HK-2 (cell line): Measurements from ENCODE around the gene LIN7A.
A peak's percentile ranks its signal among the peaks of the same experiment; 100 is the strongest.
"Not testable (repeated sequence)": the region's sequence is repeated elsewhere in the genome, so short reads cannot be mapped to it uniquely, and the experiment has no call there.

ENCODE experiments used
- DNase-seq: peaks from one replicate; pipeline ENCODE4 v3.0.0-alpha.2; 2018; ENCODE audit not compliant: unreplicated experiment

The LIN7A gene

DNA sequence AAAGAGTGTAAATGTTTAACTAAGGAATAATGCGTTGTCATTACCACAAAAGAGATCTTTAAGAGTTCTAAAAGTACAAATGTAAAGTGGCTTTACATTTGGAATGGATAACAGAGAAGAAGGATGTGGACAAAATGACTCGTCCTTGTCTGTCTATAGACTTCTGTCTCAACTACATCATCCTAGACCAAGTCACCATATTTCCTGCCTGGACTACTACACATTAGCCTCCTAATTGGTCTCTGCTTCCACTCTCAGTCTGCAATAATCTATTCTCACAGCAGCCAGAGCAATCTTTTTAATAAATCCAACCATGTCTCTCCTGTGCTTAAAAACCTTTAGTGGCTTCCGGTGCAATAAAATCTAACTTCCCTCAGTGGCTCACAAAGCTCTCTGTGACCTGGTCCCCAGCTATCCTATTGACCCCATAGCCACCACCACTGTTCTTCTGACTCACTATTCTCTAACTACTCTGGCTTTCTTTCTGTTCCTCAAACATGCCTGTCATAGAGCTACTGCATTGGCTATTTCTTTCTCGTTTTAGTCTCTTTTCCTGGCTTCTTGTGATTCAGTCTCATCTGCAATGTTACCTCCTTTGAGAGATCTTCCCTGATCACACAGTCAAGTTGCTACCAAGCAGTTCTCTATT, 130.0 kb downstream of the LIN7A start:
- DNase-seq: no peak

- no peak for DNase-seq
Observed at GRCh38 chr12:80805106-80805505, 132.6 kb downstream of the LIN7A start.

DNA sequence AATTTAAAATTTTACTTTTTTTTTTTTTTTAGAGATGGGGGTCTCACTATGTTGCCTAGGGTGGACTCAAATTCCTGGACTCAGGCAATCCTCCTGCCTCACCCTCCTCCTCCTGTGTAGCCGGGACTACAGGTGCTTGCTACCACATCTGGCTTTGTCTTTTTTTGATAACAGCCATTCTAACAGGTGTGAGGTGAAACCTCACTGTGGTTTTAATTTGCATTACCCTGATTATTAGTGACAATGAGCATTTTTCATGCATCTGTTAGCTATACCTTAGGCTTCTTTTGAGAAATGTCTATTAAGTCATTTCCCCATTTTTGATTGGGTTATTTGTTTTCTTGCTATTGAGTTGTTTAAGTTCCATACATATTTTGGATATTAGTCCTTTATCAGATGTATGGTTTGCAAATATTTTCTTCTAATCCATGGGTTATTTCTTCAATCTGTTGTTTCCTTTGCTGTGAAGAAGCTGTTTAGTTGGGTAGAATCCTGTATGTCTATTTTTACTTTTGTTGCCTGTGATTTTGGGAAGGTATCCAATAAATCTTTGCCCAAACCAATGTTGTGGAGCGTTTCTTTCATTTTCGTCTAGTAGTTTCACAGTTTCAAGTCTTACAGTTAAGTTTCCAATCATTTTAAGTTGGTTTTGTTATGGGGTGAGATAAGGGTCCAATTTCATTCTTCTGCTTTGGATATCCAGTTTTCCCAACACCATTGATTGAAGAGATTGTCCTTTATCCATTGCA, 134.9 kb downstream of the LIN7A start:
- DNase-seq: no peak

DNA sequence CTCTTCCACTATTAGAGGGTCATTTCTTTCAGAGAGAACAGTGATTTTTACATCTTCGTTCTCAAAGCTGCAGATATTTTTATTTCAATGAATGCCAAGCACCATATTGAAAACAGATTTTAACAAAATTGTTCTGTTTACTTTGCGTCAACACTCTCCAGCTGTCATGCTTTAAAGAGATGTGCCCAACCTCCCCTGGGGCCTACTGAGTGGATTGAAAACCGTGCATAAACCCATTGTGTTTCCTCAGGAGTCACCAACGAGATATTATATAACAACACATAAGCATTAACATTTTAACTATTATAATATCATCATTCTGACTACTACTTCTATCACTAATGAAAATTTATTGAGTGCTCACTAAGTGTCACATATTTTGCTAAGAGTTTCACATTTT, 139.5 kb downstream of the LIN7A start:
- no peak for DNase-seq

DNA sequence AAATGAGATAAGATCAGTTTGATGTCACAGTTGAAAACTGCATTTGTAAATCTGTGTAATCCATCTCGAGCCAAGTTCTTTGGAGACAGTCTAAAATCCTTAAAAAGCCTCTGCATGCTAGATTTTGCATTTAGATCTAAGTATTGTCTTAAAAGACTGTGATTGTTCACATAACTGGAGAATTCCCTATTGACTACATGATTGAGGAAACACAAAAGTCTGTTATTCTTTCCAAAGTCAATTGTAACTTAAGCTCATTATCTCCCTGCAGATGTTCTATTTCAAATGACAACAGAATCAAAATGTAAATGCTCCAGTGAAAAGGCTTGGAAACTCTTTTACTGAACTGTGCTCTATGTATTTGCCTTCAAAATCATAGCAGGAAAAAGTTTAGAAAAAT, 143.2 kb downstream of the LIN7A start:
- no peak for DNase-seq

DNA sequence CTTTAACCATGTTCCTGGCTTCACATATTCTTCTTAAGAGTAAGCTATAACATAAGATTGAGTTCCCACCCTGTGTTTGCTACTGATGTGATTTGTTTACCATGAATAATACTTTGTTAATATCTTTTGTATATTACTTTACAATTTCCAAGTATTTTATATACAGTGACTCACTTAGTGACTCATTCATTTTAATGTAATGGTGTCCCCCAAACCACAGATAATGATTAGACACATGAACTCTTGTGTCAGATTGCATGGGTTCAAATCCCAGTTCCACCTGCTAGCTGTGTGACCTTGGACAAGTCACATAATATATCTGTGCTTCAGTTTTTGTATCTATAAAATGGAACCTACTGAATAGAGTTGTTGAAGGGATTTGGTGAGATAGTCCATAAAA, 144.9 kb downstream of the LIN7A start:
- DNase-seq: no peak

GRCh38 chr12:80791863-80792262, 145.9 kb downstream of the LIN7A start:
- DNase-seq: no peak

GRCh38 chr12:80788407-80788806, 149.3 kb downstream of the LIN7A start:
- not testable (repeated sequence) for DNase-seq

GRCh38 chr12:80782963-80783470, 154.7 kb downstream of the LIN7A start:
- DNase-seq: not testable (repeated sequence)

DNA sequence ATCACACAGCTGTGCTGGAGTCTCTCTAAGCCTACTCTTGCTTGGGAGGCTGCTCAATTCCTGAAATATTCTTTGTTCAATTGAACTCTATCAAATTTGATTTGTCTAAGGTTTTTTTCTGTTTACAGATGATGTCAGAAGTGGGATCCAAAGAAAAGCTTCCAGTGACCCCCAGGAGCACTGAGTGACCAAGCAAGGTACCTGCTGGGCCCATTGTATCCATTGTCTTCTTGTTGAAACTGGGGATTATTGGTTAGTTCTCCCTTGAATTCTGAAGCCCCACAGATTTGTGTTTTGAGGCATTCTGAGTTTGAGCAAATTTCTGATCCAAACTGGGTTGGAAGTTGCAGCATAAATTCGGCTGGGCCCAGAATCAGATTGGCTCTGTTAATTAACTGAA, 156.4 kb downstream of the LIN7A start:
- DNase-seq: no peak

GRCh38 chr12:80780746-80781145, 157.0 kb downstream of the LIN7A start:
- no peak for DNase-seq

DNA sequence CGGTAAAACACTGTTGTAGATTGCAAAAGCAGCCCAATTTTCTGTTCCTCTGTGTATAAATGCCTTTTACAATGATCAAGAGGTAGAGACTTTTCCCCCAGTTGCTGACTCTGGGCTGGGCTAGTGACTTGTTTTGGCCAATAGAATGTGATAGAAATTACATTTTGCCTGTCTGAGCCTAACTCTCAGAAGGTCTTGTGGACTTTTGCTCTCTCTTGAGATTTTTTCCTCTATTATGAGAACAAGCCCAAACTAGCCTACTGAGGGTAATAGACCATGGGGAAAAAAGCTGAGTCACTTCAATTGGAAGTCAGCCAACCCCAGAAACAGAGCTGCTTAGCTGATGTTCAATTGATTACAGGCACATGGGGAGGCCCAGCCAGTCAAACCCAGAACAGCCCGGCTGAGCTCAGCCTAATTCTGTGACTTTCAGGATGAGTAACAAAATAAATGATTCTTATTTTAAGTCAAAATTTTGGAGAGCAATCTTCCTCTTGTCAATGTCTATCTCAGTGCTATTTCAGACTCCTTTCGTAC, 159.7 kb downstream of the LIN7A start:
- DNase-seq: peak; percentile 48

- DNase-seq: no peak
Observed at GRCh38 chr12:80777587-80777986, 160.1 kb downstream of the LIN7A start.

- DNase-seq: no peak
Observed at GRCh38 chr12:80776706-80777105, 161.0 kb downstream of the LIN7A start.

DNA sequence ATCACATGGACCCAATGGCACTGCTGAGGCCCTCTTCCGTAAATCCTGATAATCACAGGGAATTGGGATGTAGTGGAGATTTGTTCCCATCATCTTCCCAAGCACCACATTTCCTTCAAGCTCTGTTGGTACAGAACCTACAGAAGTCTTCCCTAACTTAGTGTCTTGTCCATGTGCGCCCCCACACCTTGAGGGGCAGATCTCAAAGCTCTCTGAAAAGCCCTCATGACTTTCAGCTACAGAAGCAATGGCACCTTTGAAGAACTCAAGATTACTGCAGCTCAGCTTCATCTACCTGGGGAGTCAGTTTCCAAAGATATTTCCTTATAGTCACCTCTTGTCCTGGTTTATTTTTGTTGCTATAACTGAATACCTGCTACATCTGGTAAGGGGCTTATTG, 166.8 kb downstream of the LIN7A start:
- no peak for DNase-seq

DNA sequence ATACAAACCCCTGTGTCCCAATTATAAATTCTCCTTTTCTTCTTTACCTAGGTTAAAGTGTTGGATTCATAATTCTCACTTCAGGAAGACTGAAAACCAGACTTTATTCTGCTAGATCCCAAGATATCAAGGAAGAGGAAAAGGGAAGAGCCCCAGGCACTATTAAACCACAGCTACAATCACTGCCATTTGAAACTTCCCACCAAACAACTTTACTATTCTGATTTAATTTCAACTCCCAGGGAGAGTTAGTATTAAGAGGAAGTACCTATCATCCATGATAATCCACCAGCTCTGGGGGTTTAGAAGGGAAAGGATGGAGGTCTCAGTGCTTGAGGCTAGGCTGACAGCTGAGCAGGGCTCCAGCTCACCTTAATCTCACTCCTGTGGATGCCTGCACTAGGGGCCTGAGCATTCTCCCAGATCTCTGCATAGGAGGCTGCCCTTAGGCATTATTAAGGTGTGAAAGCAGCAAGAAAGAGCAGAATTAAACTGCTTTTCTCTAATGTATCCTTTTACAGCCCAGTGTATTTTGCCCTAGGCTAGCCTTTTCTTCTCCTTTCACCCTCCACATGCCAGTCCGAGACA, 168.1 kb downstream of the LIN7A start:
- no peak for DNase-seq

- DNase-seq: no peak
Observed at GRCh38 chr12:80766897-80767296, 170.8 kb downstream of the LIN7A start.

DNA sequence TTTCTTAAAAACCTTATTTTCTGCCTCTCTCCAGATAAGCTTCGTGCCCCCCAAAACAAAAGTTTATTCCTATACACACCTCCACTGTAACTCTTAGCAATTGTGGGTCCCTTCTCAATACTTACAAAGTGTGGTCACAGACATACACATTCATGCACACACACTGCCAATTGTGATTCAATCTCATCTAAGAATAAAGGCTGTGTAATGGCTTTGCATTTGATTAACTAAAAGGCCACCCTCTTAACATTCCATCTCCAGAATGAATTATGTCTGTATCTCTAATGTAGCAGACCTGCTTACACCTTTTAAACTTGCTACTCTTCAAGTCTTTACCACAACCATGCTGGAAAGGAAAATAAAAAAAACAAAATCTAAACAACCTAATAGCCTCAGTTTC, 171.5 kb downstream of the LIN7A start:
- no peak for DNase-seq

- DNase-seq: no peak
Observed at GRCh38 chr12:80763874-80764273, 173.9 kb downstream of the LIN7A start.

DNA sequence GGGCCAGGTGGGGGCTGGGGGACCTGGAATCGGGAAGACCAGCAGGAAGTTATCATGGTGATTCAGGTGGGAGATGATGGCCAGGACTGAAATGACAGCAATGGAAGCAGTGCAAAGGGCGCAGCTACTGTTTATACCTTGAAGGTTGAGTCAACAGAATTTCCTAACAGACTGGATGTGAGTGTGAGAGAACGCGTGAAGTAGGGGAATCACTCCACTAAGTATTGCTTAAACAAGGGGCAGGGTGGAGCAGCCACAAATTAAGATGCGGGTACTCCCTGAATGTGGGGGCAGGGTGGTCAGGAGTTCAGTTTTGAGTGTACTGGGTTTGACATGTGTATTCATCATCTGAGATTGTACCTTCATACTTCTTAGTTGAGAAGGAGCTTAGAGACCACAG, 175.9 kb downstream of the LIN7A start:
- DNase-seq: no peak

DNA sequence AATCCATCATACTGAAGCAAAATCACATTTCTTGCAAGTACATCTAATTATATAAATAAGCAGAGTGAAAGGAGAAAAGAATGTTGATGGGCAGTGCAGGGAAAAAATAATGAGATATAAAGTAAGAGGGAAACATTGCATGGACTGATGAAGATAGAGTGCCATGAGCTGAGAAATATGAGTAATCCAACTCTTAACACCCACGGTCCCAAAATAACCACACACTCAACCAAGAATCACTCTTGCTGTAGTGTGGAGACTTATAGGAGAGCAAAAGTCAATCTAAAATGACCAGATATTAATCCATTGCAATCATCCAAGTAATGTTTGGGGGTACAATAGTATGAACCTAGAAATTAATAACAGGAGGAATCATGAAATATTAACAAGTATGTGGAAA, 180.9 kb downstream of the LIN7A start:
- no peak for DNase-seq

- no peak for DNase-seq
Observed at GRCh38 chr12:80754274-80754673, 183.5 kb downstream of the LIN7A start.

DNA sequence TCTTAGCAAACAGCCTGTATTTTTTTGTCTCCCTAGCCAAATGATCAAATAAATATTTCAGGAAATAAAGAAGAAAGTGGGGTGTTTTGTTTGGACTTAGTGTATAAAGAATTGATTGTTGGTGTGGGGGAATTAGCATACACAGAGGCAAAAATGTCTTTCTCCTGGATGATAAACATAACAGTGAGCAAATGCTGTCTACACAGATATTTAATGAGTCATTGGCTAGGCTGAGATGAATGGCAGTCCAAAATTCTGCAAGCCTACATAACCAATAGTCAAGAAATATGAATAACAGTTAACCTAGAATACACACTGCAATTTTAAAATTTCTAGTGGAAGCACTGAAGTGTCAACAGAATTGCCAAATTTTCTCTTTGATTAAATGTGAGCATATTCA, 185.3 kb downstream of the LIN7A start:
- DNase-seq: no peak
